MM.1S (cell line): ENCODE measurements around the gene CAB39.

Source experiments
- CTCF ChIP-seq: fragments of 300-600 bp; sonication (generic); IDR thresholded peaks from 2 replicates; pipeline ENCODE4 v1.5.1; 2016; ENCODE audit warnings: antibody characterized with exemption, low read length, mixed read lengths
- EZH2 ChIP-seq: fragments of 300-600 bp; sonication (generic); optimal IDR thresholded peaks from 2 replicates; pipeline ENCODE3; 2017; ENCODE audit warnings: low read depth, mild to moderate bottlenecking, antibody characterized with exemption, low read length, mixed read lengths
- EZH2phosphoT487 ChIP-seq: fragments of 300-600 bp; sonication (generic); IDR thresholded peaks from 2 replicates; pipeline ENCODE4 v1.6.1; 2018; ENCODE audit warnings: antibody characterized with exemption, low read length

GRCh38 chr2:230723363-230723762, 10.7 kb downstream of the CAB39 start:
- no peak for TF ChIP-seq CTCF
- TF ChIP-seq EZH2phosphoT487, result no peak
- TF ChIP-seq EZH2, result no peak
